ENCODE results near the gene NUP210.
"Not testable (repeated sequence)": the region's sequence is repeated elsewhere in the genome, so short reads cannot be mapped to it uniquely, and the experiment has no call there.

The NUP210 gene

DNA sequence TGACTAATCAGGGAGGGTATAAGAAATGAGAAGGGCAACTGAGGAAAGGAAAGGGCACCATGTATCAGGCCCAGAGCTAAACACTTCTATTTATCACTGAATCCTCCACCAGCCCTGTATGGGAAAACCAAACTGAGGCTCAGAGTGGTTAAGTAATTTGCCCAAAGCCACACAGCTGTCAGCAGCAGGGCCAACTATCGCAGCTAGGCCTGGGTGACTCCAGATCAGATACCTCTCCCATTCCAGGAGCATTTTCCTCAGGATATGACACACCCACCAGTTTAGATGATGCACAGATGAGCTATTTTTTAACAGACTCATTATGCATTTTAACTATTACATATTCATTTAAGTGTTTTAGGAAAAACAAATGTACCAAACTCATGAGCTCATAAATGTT is 14.5 kb downstream of the NUP210 start:
- no peak for DNase-seq

DNA sequence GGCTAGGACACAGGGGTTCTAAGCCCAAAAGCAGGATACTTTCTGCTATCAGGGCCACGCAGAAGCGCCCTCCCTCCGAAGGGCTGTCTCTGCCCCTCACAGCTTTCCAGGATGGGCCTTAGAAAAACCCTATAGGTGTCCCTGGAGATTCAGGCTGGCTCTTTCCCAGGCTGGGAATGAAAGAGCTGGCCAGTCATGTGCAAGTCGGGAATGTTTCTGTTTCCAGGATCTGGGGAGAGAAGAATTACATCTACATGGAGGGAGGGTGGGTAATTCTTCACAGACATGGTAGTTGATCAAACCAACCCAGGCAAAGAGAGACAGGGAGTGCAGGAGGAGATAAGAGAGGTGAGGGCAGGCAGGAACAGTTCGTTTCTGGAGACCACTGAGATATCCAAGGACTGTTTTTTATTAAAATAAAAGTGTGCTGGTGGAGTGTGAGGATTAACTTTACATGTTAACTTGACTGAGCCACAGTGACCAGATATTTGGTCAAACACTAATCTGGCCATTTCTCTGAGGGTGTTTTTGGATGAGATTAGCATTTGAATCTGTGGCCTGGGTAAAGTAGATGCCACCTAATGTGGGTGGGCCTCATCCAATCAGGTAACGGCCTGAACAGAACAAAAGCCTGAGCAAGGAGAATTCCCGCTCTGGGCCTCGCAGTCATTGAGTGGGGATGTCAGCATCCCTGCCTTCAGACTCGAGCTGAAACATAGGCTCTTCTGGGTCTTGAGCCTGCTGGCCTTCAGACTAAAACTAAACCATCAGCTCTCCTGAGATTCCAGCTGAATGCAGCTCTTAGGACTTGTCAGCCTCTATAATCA is 15.3 kb downstream of the NUP210 start:
- no peak for DNase-seq

DNA sequence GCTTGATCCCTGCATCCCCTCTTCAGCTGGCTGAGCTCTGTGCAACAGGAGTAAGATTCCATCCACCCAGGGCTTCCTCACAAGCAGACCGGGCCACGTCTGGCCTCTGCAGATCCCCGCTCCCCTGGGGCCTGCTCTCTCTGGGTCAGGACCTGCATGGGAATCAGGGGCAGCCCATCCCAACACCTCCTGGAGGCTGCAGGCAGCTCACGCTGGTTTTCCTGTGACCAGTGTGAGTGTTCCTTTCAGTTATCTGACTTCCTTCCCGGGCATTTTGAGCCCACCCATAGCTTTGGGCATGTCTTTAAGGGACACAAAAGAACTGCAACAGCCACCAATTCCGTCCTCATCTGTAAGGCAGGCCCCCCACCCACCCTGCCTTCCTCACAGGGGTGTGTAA is 16.3 kb downstream of the NUP210 start:
- no peak for DNase-seq

DNA sequence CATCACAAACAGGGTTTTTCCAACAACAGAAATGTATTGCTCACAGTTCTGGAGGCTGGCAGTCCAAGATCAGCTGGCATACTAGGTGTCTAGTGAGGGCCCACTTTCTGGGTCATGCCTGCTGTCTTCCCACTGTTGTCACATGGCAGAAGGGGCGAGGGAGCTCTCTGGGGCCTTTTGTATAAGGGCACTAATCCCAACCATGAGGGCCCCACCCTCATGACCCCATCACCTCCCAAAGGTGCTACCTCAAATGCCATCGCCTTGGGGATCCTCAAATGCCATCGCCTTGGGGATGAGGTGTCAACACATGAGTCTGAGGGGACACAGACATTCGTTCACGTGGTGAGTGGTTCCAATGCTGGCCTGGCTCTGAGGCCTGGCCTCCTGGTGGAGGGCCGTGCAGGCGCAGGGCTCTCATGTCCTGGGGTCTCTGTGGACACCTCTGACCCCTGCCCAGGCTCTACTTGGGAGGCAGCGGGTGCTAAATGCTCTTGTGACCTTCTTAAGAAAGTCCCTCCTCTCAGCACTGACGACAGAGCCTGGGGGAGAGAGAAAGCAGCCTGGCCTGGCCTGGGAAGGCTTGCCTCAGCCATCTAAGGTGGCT is 16.8 kb downstream of the NUP210 start:
- DNase-seq: no peak

DNA sequence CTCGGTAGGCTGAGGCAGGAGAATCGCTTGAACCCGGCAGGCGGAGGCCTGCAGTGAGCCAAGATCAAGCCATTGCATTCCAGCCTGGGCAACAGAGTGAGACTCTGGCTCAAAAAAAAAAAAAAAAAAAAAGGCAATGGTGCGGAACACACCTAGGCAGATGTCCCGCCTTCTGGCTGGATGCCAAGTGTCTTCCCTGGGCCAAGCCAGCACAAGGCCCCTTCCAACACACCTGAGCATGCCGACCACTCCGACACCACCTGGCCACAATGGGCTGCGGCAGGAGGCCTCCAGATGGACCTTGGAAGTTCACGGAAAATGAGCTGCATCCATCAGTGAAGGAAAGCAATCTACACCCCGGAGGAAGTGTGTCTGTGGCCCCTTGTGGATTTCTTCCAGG is 19.0 kb downstream of the NUP210 start:
- no peak for DNase-seq

DNA sequence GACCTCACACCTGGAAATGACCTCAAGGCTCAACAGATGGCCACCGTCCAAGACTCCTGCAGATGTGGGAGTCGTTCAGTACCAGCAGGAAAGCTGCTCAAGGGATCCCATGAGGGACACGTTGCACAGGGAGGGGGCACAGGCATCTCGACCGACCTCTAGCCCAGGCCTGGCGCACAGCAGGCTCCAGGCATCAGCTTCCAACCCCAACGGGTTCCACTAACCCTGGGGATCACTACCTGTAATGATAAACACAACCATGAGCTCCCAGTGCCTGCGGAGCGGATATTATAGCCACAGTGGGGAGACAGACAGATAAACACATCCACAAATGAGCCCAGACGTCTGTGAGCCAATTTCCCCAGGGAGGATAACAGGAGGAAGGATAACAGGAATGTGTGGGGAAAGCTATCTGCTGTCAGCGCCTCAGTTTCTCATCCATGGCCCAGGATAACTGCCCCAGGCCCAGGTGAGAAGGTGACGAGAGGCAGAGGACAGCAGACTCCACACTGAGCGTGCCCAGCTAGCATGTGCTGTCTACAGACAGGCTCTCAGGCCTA is 19.9 kb downstream of the NUP210 start:
- DNase-seq: no peak

DNA sequence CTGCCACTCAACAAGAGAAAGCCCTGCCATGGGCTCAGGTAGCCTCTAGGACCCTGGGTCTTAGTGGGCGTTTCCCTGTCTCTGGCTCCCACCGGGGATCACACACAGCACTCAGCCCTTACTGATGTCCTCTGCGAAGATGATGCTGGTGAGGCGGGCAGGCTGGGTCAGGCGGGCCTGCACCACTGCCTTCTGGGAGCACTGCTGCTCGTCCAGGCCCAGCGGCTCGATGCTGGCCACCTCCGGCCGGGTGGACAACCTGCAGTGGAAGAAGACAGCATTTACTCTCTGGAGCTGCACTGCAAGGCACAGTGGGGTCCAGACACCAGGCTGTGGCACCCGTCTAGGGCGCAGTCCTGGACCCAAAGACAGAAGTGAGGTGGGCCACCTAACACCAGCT is 20.5 kb downstream of the NUP210 start:
- no peak for DNase-seq

DNA sequence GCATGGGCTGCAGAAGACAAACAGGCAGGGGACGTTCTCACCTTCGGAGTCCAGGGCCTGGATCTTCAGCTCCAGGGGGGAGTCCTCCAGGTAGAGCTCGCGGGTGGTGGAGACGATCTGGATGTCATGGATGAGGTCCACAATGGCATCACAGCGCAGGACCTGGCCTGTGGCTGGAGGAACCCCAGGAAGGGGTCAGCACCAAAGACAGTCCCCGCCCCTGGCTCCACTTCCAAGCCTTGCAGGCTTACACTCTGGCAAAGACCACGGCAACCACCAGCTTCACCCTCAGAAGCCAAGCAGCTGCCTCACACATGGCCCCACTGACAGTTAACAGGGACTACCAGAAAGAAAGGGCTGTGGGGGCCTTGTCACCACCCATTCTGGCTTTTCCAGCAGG is 22.8 kb downstream of the NUP210 start:
- DNase-seq: no peak

DNA sequence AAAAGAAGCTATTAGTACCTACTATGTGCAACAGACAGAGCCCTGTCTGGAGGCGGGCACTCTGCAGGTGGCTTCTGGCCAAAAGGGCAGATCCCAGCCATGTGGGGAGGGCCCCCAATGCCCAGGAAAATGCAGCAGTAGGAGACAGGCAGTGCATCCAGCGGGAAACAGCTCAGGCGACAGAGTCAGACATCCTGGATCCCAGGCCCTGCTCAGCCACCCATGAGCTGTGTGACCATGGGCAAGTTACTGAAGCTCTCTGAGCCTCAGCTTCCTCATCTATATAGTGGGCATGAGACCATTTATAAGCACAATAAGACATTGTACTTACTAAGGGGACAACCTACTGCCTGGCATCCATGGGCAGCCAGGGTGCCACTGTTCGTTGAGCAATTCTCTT is 25.8 kb downstream of the NUP210 start:
- no peak for DNase-seq

DNA sequence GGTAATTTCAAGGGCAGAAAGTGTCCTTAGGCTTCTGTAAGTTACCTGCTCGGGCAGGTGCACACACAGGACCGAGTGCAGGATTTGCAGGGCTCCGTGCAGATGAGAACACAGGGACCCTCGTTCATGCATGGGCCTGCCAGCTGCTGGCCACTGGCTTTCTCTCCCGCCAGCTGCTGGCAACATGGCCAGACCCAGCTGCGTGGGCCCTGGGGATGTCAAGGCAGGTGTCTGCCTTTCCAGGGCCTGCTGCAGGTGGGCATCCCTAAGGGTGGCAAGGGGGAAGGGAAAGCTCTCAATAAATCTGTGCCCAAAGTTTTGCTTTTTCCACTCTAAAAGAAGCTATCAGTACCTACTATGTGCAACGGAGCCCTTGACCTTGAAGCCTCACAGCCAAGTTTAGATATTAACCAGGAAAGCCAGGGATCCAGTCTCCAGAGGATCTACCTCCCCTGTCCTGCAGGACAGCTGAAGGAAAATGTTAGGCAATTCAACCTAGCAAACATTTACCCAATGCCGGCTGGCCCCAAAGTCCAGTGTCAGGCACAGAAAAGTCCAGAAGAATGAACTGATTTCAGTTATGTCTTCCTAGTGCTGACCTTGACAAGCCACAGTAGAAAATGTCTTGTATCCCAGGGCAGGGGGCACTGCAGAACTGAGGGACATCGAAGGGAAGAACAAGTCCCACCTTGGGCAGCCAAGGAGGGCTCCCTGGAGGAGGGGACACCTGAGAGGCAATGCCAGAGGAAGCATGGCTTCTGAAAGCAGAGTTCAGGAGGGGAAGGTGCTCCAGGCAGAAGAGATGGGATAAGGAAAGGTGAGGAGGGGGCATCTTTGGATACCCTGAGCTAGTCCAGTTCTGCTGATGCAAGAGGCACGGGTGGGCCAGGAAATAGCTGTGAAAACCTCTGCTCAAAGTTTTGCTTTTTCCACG is 26.4 kb downstream of the NUP210 start:
- no peak for DNase-seq

DNA sequence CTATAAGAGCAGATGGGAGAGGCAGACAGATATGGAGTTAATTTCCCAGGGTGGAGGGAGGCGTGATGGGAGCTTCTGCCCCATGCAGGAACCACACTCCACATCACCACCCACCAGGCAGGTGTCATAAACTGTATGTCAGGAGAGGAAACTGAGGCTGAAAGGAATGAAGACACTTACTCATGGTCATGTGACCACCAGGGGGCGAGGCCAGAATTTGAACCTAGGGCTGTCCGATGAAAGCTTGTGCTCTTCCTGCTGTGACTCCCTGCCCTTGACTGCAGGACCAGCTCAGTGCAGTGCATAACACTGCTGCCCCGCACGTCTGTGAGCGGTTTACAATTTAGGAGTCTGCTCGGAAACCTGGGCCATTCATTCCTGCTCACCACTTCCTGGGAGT is 28.8 kb downstream of the NUP210 start:
- peak; percentile 20 for DNase-seq

DNA sequence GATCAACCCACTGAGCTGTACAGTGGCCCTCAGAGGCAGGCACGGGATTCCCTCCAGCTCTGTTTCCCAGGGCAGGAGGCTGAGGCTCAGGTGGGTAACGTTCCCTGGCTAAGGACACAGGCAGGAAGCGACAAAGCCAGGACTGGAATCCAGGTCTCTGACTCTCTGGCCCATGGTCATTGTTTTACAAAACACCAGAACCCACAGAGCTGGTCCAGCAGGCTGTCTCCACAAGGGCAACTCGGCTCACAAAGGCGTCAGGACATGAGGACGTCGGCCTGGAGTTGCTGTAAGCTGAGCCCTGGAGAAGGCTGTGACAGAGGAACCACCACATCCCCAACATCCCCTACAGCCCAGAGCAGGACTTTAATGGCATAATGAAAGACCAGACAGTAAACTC is 30.7 kb downstream of the NUP210 start:
- no peak for DNase-seq

DNA sequence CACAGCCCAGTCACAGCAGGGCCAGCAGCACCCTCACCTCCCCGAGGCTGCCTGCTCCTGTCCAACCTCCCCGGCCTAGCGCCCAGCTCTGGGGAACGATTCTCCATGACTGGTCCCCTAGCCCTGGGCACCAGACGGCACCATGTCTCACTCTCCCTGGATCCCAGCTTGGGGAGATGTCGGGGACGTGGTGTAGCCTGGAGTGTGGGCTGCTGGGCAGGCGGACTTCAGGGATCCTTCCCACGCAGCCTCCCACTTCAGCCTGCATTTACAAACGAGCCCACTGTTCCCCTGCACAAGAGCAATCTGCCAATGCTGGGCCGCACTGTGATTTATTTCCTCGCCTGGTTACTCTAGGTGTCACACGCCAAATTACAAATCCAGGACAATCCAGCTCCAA is 31.3 kb downstream of the NUP210 start:
- no peak for DNase-seq

DNA sequence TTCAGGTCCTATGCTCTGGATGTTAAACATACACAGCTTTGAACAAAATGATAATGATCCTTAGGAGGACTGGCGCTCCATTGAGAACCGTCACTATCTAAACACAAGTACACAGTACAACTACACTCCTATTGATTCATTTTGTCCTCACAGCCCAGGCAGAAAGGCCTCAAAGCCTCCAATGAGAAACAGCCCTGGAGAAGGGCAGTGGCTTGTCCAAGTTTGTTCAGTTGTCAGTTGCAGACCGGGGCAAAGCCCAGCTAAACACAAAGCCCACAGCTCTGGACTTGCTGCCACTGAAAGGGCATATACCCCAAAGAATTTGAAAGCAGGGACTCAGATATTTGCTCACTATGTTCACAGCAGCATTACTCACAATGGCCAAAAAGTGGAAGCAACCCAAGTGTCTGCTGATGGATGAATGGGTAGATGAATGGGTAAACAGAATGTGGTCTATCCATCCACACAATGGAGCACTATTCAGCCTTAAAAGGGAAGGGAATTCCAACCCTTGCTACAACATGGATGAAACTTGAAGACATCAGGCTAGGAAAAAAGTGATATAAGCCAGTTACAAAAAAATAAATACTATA is 34.7 kb downstream of the NUP210 start:
- no peak for DNase-seq

DNA sequence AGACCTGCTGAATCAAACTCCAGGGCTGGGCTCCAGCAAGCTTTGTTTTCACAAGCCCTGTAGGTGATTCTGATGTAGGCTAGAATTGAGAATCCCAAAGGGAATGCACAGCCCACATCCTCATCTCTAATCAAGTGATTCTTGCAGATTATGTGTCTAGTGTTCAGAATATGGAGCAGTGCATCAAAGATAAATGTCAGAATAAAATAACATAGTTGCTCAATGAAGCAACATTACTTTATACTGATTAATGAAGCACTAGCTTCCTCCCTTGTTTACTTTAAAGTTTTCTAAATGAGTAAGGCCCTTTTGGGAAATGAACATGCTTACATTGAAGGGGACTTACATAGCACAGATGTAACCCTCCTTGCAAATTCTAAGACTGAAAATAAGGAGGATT is 39.2 kb downstream of the NUP210 start:
- no peak for DNase-seq

DNA sequence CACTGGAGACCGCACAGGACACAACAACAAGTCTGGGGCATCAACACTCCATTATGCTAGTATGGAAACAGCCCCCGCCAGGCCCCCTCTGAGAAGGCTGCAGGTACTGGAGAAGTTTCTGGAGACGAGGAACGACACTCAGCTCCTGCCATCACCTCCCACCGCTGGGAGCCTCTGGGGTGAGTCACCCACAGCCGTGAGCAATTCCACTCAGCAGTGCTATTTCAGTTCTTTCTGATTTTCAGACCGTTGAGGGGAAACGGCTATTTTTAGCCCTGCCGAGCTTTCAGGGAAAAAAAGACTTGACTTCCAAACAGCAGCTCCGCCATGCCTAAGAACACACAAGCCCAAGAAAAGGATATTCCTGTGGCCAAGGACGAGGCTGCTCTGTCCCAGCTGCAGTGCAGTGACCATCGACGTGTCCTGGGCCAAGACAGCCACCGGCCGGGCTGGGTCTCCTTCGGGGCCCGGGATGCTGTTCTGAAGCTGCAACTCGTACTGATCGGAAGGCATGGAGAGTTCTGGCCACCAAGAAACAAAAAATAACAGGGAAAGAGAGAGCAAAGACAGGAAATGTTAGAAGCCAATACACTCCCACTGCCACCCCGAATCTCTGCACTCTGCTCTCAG is 40.8 kb downstream of the NUP210 start:
- DNase-seq: no peak

DNA sequence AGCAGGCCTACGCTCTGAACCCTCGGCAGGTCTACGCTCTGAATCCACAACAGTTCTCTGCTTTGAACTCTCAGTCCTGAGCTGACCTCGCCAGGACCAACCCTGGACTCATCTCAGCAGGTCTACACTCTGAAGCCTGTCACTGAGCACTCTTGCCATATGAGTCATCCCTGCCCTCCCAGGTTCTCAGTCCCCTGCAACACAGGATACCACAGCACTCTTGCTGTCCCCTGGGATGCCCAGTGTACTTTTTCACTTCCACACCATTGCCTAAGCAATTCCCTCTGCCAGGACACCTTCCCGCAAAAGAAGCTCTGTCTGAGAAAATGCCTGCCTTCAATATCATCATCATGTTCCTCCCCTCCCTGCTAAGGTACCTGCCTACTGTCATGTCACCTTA is 42.0 kb downstream of the NUP210 start:
- DNase-seq: no peak

DNA sequence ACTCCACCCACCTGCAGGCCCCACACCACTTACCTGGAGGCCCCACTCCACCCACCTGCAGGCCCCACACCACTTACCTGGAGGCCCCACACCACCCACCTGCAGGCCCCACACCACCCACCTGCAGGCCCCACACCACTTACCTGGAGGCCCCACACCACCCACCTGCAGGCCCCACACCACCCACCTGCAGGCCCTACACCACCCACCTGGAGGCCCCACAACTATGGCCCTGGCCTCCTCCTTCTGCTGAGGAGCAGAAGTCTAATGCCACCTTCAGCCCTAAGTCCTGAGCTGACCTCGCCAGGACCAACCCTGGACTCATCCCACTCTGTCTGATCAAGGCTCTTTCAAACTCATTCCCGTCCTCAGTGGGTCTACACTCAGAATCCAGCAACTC is 42.4 kb downstream of the NUP210 start:
- DNase-seq: not testable (repeated sequence)

DNA sequence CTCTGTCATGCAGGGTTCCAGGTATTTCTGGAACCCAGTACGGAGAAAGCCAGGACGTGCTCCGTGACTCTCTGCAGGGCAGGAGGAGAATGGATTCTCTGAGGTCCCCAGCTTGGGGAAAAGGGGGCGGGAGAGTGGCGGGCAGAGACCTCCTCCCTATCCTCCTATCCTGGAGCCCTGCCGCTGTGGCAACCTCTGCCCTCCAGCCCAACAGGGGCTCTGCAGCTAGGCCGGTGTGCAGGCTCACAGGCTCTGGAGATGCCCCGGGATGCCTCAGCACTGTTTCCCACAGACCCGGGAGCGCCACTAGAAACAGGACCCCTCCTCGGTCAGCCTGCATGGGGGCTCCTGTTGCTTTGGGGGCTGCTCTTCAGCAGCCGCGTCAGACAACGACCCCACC is 43.1 kb downstream of the NUP210 start:
- no peak for DNase-seq

DNA sequence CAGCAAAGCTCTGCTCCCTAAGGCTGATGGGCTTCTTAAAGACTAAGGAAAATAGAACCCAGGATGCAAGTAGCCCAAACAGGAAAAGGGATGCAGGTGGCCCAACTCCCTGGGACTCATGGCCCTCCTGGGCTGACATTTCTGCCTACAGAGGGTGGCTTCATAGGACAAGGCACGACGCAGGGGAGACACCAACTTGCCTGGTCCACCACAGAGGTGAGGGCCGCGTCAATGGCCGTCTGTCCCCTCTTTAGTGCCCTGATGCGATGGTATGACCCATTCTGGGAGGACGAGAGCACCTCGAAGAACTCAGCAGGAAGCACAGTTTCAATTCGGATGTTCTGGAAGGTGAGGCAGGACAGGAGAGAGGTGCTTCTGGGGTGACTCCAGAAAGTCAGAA is 44.0 kb downstream of the NUP210 start:
- DNase-seq: no peak

DNA sequence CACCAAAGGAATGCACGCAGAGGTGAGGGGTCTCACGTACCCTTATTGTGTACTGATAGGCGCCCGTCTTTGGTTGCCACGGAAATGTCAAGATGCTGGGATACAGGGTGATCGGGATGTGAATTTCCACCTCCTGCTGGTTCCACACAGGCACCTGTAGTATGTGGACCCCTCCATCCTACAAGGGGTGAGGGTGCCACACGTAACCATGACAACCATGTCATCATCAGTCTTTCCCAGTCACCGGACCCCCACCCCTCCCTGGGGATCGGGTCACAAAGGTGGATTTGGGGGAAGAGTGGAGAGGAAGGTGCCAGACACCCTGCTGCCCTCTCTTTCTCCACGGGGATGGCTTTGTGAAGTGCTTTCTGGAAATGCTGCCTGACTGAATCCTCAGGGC is 44.7 kb downstream of the NUP210 start:
- no peak for DNase-seq

DNA sequence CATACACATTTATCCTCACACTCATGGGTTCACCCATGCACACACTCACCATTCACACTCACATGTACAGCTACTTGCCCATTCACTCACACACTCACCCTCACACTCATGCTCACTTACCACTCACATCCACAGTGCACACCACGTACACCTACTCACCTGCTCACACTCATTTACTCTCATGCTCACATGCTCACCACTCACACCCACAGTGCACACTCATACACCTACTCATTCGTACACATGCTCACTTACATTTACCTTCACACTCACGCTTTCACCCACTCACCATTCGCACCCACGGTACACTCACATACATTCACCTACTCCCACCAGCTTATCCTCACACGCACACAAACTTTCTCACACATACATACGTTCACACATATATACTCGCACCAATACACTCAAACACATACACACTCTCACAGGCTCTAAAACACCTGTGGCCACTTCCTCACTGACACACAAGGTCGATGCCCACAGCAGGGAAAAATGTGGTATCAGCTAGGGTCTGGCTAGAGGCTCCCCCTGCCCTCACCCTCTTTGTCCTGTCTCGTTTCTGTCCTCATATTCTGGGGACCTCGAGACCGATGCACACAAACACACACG is 46.0 kb downstream of the NUP210 start:
- no peak for DNase-seq
